Stomach (tissue), 4 donors: ENCODE measurements around the gene RPTOR.

ENCODE experiments used
- CTCF ChIP-seq, 7 experiments: fragments of 450-650 bp in 4 of 7; fragments of 200-600 bp in 3 of 7; sonication (generic) in 3 of 7; IDR thresholded peaks; one replicate each; pipeline ENCODE4 v1.5.1; 2016 to 2019; ENCODE audit warnings: antibody characterized with exemption in 7 of 7, control low read depth in 2 of 7, mild to moderate bottlenecking in 1 of 7
- POLR2A ChIP-seq, 4 donors: fragments of 450-650 bp; IDR thresholded peaks; one replicate each; pipeline ENCODE4 v1.6.1; 2016; ENCODE audit warnings: antibody characterized with exemption in 4 of 4, control low read depth in 2 of 4, mild to moderate bottlenecking in 1 of 4, moderate library complexity in 1 of 4

GRCh38 chr17:80566054-80566400, 21.4 kb downstream of the RPTOR start:
- TF ChIP-seq POLR2A (IDR thresholded peaks at IDR 0.05) (no peak), CTCF (IDR thresholded peaks at IDR 0.05) (no peak)
